C4-2B (cell line): ENCODE results near the gene BTN3A1.

Source experiments
- CTCF ChIP-seq: fragments of 450-650 bp; conservative IDR thresholded peaks from 2 replicates; pipeline ENCODE4 v1.5.1; 2017; ENCODE audit warnings: mild to moderate bottlenecking
- ZFX ChIP-seq: fragments of 450-650 bp; IDR thresholded peaks from 2 replicates; pipeline ENCODE4 v1.6.1; 2017

- TF ChIP-seq CTCF: no peak
- TF ChIP-seq ZFX: no peak
These were observed 14.2 kb downstream of the BTN3A1 start for GRCh38 chr6:26416288-26416687.
